Keratinocyte (primary cell): ENCODE results near the gene SULT1A3. TPM values are rescaled to one million over a fixed set of nuclear protein-coding genes. Genes with fewer than 3 reads are reported as not detected.

Source experiments
- DNase-seq: peaks from one replicate; pipeline ENCODE4 v3.0.0-alpha.2; 2011; ENCODE audit warnings: low read depth, missing footprints, low spot score
- FAIRE-seq: peaks from 2 replicates; lab custom pipeline; 2011; peaks lifted over from hg19 to GRCh38; lab: Jason Lieb, UNC
- H2AFZ ChIP-seq: 2 replicates; pipeline ENCODE4 v1.6.0; 2012; ENCODE audit warnings: low read length, control low read depth, inconsistent platforms; ENCODE audit not compliant: control insufficient read depth
- H3K27ac ChIP-seq: 2 replicates; pipeline ENCODE4 v1.5.1; 2011; ENCODE audit warnings: low read length; ENCODE audit not compliant: control insufficient read depth, insufficient read depth
- H3K27me3 ChIP-seq: 3 replicates; pipeline ENCODE4 v1.6.0; 2011; ENCODE audit warnings: low read length; ENCODE audit not compliant: control insufficient read depth, insufficient read depth; ENCODE audit errors: extremely low read depth
- H3K36me3 ChIP-seq, 2 experiments: 2 replicates in 1 of 2; 3 replicates in 1 of 2; pipeline ENCODE4 v1.5.1; 2011; ENCODE audit warnings: low read length in 2 of 2, mild to moderate bottlenecking in 1 of 2; ENCODE audit not compliant: control insufficient read depth in 2 of 2, insufficient read depth in 2 of 2; ENCODE audit errors: extremely low read depth in 1 of 2
- H3K4me1 ChIP-seq: 3 replicates; pipeline ENCODE4 v1.5.1; 2011; ENCODE audit warnings: low read length; ENCODE audit not compliant: control insufficient read depth, insufficient read depth; ENCODE audit errors: extremely low read depth
- H3K4me2 ChIP-seq: 3 replicates; pipeline ENCODE4 v1.6.0; 2011; ENCODE audit warnings: low read depth, low read length; ENCODE audit not compliant: control insufficient read depth, insufficient read depth; ENCODE audit errors: extremely low read depth
- H3K4me3 ChIP-seq, 3 experiments: fragments of 200-600 bp in 1 of 3; sonication (generic) in 1 of 3; 2 replicates in 2 of 3; 3 replicates in 1 of 3; pipeline ENCODE4 v1.5.1; 2011 to 2016; ENCODE audit warnings: low read length in 3 of 3, mild to moderate bottlenecking in 3 of 3, control low read depth in 2 of 3, inconsistent platforms in 1 of 3, low read depth in 1 of 3, mixed read lengths in 1 of 3, mixed run types in 1 of 3, moderate library complexity in 1 of 3; ENCODE audit not compliant: control insufficient read depth in 2 of 3, insufficient read depth in 2 of 3; ENCODE audit errors: extremely low read depth in 1 of 3
- H3K79me2 ChIP-seq: 2 replicates; pipeline ENCODE4 v1.6.0; 2012; ENCODE audit warnings: low read length; ENCODE audit not compliant: control insufficient read depth, insufficient read depth
- H3K9ac ChIP-seq: 3 replicates; pipeline ENCODE4 v1.6.0; 2011; ENCODE audit warnings: low read length; ENCODE audit not compliant: control insufficient read depth, insufficient read depth; ENCODE audit errors: extremely low read depth
- H3K9me1 ChIP-seq: 3 replicates; pipeline ENCODE4 v1.6.0; 2011; ENCODE audit warnings: low read length; ENCODE audit not compliant: control insufficient read depth, insufficient read depth; ENCODE audit errors: extremely low read depth
- H3K9me3 ChIP-seq: 2 replicates; pipeline ENCODE4 v1.5.1; 2012; ENCODE audit warnings: low read depth, low read length; ENCODE audit not compliant: control insufficient read depth
- H4K20me1 ChIP-seq: 3 replicates; pipeline ENCODE4 v1.6.0; 2011; ENCODE audit warnings: low read length; ENCODE audit not compliant: control insufficient read depth, insufficient read depth; ENCODE audit errors: extremely low read depth
- EZH2 ChIP-seq: IDR thresholded peaks from one replicate; pipeline ENCODE4 v1.6.1; 2012; ENCODE audit warnings: inconsistent platforms, mild to moderate bottlenecking, low read length, moderate library complexity
- dilution Hi-C: fragments of 300-500 bp; cut with MboI; formaldehyde crosslinking; loops from one replicate; pipeline ENCODE4 v1.7.0; 2020; ENCODE audit warnings: low sequenced_read_pairs; ENCODE audit not compliant: extremely low pct_ligation_motif_present
- polyA plus RNA-seq, 5 experiments: library from polyadenylated mRNA; depleted of rRNA in 3 of 5; stranded (reverse) in 3 of 5; stranded (forward) in 1 of 5; unstranded in 1 of 5; fragments of >200 nt; gene quantifications; 1 replicate in 1 of 5; 2 replicates in 3 of 5; 3 replicates in 1 of 5; pipeline versions ENCODE4 v1.2.1 to v1.2.3, GENCODE V29; 2011 to 2012; ENCODE audit warnings: missing spikeins in 2 of 5, low read depth in 1 of 5, low replicate concordance in 1 of 5
- TF ChIP-seq, protein P1 (sequence below), 3 experiments: IDR thresholded peaks in 1 of 3; conservative IDR thresholded peaks in 1 of 3; optimal IDR thresholded peaks in 1 of 3; 2 replicates in 2 of 3; 3 replicates in 1 of 3; pipeline versions ENCODE3 to v1.5.1; 2011; ENCODE audit warnings: low read length in 3 of 3, mild to moderate bottlenecking in 3 of 3, moderate library complexity in 2 of 3, control low read depth in 1 of 3, inconsistent platforms in 1 of 3; ENCODE audit not compliant: insufficient read depth in 2 of 3; ENCODE audit errors: extremely low read depth in 1 of 3

Gene SULT1A3
- polyA plus RNA-seq, 1 donor (not counting 4 experiments of a cell fraction or from before 2014, with no cell fraction given): 8.0 TPM

DNA sequence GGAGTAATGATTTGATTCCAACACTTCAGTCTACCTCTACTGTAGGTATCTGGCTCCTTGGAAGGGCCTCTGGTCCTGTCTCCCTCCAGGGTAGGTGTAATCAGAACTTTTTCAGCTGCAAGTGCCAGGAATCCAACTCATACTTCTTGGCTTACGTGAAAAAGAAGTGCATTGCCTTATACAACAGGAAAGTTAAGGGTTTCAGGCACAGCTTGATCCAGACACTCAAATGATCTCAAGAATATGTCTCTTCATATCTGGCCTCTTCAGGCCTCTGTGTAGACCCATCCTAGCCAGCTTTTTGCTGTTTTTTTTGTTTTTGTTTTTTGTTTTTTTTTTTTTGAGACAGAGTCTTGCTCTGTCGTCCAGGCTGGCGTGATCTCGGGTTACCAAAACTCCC, 19.9 kb upstream of the SULT1A3 start:
- H3K4me2 ChIP-seq: no peak overlapping the region
- H3K4me1 ChIP-seq: peaks cover 3% of the 10 kb centered on the region
- H2AFZ ChIP-seq: no peak overlapping the region
- FAIRE-seq (no peak), DNase-seq (no peak)
- H3K4me3 ChIP-seq: no peak overlapping the region
- dilution Hi-C loops: no loop called here
- H3K9me3 ChIP-seq: no peaks in the 10 kb centered on the region
- H3K79me2 ChIP-seq: no peaks in the 10 kb centered on the region
- TF ChIP-seq EZH2: no peak
- TF ChIP-seq, protein P1, sequence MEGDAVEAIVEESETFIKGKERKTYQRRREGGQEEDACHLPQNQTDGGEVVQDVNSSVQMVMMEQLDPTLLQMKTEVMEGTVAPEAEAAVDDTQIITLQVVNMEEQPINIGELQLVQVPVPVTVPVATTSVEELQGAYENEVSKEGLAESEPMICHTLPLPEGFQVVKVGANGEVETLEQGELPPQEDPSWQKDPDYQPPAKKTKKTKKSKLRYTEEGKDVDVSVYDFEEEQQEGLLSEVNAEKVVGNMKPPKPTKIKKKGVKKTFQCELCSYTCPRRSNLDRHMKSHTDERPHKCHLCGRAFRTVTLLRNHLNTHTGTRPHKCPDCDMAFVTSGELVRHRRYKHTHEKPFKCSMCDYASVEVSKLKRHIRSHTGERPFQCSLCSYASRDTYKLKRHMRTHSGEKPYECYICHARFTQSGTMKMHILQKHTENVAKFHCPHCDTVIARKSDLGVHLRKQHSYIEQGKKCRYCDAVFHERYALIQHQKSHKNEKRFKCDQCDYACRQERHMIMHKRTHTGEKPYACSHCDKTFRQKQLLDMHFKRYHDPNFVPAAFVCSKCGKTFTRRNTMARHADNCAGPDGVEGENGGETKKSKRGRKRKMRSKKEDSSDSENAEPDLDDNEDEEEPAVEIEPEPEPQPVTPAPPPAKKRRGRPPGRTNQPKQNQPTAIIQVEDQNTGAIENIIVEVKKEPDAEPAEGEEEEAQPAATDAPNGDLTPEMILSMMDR (optimal IDR thresholded peaks at IDR 0.05 in 1 of 3, IDR thresholded peaks at IDR 0.05 in 1 of 3, conservative IDR thresholded peaks at IDR 0.05 in 1 of 3; ENCODE audit: extremely low read depth in 1 of 3, insufficient read depth in 2 of 3, low read length in 3 of 3): no peak
- no peaks in the 10 kb centered on the region for H3K27me3 ChIP-seq
- no peaks in the 10 kb centered on the region for H3K9me1 ChIP-seq
- H3K27ac ChIP-seq: no peak overlapping the region
- H4K20me1 ChIP-seq: no peaks in the 10 kb centered on the region
- H3K36me3 ChIP-seq: no peaks in the 10 kb centered on the region
- H3K9ac ChIP-seq: no peak overlapping the region

DNA sequence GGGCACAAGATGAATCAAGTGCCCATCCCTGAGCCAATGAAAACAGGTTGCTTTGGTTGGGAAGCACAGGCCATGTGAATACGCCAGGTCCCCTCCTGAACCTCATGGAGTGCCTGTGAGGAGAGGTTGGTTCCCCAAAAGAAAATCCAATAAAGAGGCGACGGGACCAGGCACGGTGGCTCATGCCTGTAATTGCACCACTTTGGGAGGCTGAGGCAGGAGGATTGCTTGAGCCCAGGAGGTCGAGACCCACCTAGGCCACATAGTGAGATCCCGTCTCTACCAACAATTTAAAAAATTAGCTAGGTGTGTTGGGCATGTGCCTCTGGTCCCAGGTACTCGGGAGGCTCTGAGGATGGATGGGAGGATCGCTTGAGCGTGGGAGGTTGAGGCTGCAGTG, 19.1 kb upstream of the SULT1A3 start:
- Histone ChIP-seq H3K9me3 (no peaks in the 10 kb centered on the region), H3K9me1 (no peaks in the 10 kb centered on the region), H3K4me2 (no peak overlapping the region), H3K27me3 (no peaks in the 10 kb centered on the region), H3K4me1 (peaks cover 3% of the 10 kb centered on the region), H3K9ac (no peak overlapping the region), H2AFZ (no peak overlapping the region), H3K79me2 (no peaks in the 10 kb centered on the region), H4K20me1 (no peaks in the 10 kb centered on the region), H3K27ac (no peak overlapping the region), H3K4me3 (no peak overlapping the region), H3K36me3 (no peaks in the 10 kb centered on the region)
- dilution Hi-C loops: no loop called here
- FAIRE-seq (no peak), DNase-seq (no peak)
- TF ChIP-seq, protein P1 (optimal IDR thresholded peaks at IDR 0.05 in 1 of 3, IDR thresholded peaks at IDR 0.05 in 1 of 3, conservative IDR thresholded peaks at IDR 0.05 in 1 of 3; ENCODE audit: extremely low read depth in 1 of 3, insufficient read depth in 2 of 3, low read length in 3 of 3): no peak
- no peak for TF ChIP-seq EZH2
